ENCODE results near the gene IRS1. TPM values are rescaled to one million over a fixed set of nuclear protein-coding genes. Genes with fewer than 3 reads are reported as not detected.
"Not testable (repeated sequence)": the region's sequence is repeated elsewhere in the genome, so short reads cannot be mapped to it uniquely, and the experiment has no call there.

The IRS1 gene
- total RNA-seq, 2 experiments from 2014 or later, result 2.0 to 2.1 TPM

DNA sequence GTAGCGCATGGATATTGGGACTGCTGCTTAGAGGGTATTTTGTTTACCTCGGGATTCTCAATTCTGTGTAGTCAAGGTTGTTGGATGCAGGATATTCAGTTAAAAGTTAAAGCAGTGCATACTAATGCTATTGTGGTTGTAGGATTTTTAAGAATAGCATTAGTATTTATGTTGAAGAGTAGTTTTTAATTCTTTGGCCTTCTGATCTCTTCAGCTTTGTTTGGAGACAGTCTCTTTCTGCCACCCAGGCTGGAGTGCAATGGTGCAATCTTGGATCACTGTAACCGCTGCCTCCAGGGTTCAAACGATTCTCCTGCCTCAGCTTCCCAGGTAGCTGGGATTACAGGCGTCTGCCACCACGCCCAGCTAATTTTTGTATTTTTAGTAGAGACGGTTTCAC lies 37.7 kb upstream of the IRS1 start:
- CTCF ChIA-PET, result interaction anchor here (1.5 kb wide), 1 partner anchor 35 kb away, joined by 4 read pairs; no protein-coding TSS in a partner anchor
- peak overlapping the region; percentile 92 for H3K4me3 Mint-ChIP-seq
- H3K4me1 Mint-ChIP-seq (ENCODE audit: low read depth), result peaks cover 62% of the 10 kb centered on the region
- H3K27ac Mint-ChIP-seq, result peak overlapping the region; percentile 99
- POLR2A ChIA-PET, result interaction anchor here (3.5 kb wide), 1 partner anchor 36 kb away, joined by 16 read pairs; no protein-coding TSS in a partner anchor
- no peak for DNase-seq
- H3K27me3 Mint-ChIP-seq, result no peaks in the 10 kb centered on the region
- H3K9me3 Mint-ChIP-seq, result no peaks in the 10 kb centered on the region
- intact Hi-C loops (cut with micrococcal nuclease), result loop anchor here (2.0 to 10.0 kb wide), 8 partner anchors 157 to 1910 kb away; partner anchors contain the start of genes CCL20 and DOCK10
- peaks cover 31% of the 10 kb centered on the region for H3K36me3 Mint-ChIP-seq

DNA sequence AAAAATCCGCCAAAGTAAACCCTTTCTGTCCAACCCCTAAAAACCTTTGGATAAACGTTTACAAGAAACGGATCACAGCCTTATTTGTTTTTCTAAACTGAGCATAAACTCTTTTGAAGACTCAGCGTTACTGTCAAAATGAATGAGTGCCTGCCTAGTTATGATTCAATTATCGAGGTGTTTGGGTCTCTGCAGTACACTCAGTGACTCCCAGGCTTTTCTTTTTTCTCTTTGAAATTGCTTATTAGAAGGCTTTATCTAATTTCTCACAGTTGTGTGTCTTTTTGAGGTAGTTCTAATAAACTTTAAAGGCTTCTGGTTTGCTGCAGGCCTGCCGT lies 36.9 kb upstream of the IRS1 start:
- peak overlapping the region; percentile 92 for H3K4me3 Mint-ChIP-seq
- intact Hi-C loops (cut with micrococcal nuclease), result loop anchor here (1.0 to 10.0 kb wide), 12 partner anchors 37 to 1909 kb away; partner anchors contain the start of genes CCL20, DOCK10 and IRS1
- peaks cover 58% of the 10 kb centered on the region for H3K4me1 Mint-ChIP-seq (ENCODE audit: low read depth)
- ChIA-PET CTCF (interaction anchor here (2.5 kb wide), 1 partner anchor 34 kb away, joined by 13 read pairs; no protein-coding TSS in a partner anchor), POLR2A (interaction anchor here (1.5 to 3.5 kb wide), 4 partner anchors 9 to 1794 kb away, joined by 4 to 16 read pairs (median 8); partner anchors contain the start of genes DOCK10 and IRS1)
- peak overlapping the region; percentile 99 for H3K27ac Mint-ChIP-seq
- no peak for DNase-seq
- no peaks in the 10 kb centered on the region for H3K9me3 Mint-ChIP-seq
- H3K36me3 Mint-ChIP-seq, result peaks cover 28% of the 10 kb centered on the region
- H3K27me3 Mint-ChIP-seq, result no peaks in the 10 kb centered on the region

DNA sequence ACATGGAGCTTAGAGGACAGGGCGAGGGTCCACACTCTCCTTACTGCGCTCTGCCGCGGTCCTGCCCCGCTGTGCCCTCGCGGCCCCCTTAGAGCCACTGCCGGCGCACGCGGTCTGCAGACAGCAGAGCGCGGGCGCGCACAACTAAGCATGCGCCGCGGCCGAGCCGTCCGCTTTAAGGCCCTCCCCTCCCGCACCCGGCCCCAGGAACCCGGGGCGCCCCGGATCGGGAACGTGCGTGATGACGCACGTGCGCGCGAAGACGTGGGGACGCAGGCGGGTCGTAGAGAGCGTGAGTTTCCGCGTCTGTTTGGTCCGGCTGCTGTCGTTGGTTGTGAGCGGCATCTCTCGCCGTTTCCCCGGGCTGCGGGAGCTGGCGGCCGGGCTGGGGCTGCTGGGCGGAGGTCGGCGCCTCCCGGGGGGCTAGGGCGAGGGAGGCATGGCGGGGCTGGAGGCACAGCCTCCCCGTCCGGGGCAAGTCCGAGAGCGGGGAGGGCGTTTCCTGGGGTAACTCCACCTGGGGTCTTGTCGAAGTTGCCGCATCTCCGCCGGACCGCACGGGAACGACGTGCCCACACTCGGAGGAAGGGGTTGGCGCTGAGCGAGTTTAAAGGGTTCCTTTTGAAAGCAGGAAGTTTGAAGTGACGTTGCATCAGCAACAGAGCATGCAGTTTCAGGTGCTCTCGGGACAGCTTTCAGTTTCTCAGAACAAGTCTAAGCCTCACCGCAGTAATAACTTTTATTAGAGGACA lies 36.4 kb upstream of the IRS1 start, which contains the start of gene RHBDD1:
Gene RHBDD1 (plus strand): TSS at position 259 of the 752 bp plus-strand sequence. CDS start 28,640 bp downstream, outside the sequence.
- Mint-ChIP-seq H3K27ac (peak within 1 kb of the TSS; percentile 99), H3K27me3 (no peaks in the 10 kb centered on the region), H3K4me1 (ENCODE audit: low read depth) (peaks cover 56% of the 10 kb centered on the region), H3K9me3 (no peaks in the 10 kb centered on the region), H3K4me3 (peak within 1 kb of the TSS; percentile 92), H3K36me3 (peaks cover 30% of the 10 kb centered on the region)
- ChIA-PET CTCF (interaction anchor here (1.0 to 2.5 kb wide), 3 partner anchors 34 to 947 kb away, joined by 3 to 13 read pairs (median 3); no protein-coding TSS in a partner anchor), POLR2A (interaction anchor here (0.7 to 3.5 kb wide), 8 partner anchors 8 to 1794 kb away, joined by 3 to 16 read pairs (median 4); partner anchors contain the start of genes DOCK10 and IRS1)
- intact Hi-C loops (cut with micrococcal nuclease), result loop anchor here (1.0 to 10.0 kb wide), 13 partner anchors 37 to 1909 kb away; partner anchors contain the start of genes CCL20, DOCK10 and IRS1
- DNase-seq, result peak; percentile 96

DNA sequence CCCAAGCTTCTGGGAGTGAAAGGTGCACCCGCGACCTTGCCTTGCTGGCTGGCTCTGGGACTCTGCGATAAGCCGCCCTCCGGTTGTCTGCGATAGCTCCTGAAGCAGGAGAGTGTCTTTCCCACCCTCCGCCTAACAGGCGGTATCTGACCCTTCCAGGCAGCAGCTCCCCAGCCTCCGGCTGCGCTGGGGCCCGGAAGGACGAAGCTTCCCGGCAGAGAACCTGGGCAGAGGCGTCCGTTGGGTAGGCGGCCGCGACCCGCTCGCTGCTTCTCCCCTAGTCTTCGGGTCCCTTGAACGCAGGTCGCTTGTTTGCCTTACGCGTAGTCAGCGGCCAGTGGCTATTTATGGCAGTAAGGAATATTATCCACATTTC lies 35.8 kb upstream of the IRS1 start:
- intact Hi-C loops (cut with micrococcal nuclease), result loop anchor here (1.0 to 10.0 kb wide), 7 partner anchors 69 to 1908 kb away; partner anchors contain the start of genes CCL20 and DOCK10
- Mint-ChIP-seq H3K27ac (peak overlapping the region; percentile 99), H3K9me3 (no peaks in the 10 kb centered on the region), H3K4me1 (ENCODE audit: low read depth) (peaks cover 55% of the 10 kb centered on the region), H3K4me3 (peak overlapping the region; percentile 92), H3K27me3 (no peaks in the 10 kb centered on the region), H3K36me3 (peaks cover 30% of the 10 kb centered on the region)
- DNase-seq, result no peak
- ChIA-PET POLR2A (interaction anchor here (0.7 to 3.5 kb wide), 8 partner anchors 8 to 1793 kb away, joined by 3 to 16 read pairs (median 4); partner anchors contain the start of genes DOCK10 and IRS1), CTCF (interaction anchor here (0.7 to 2.5 kb wide), 5 partner anchors 11 to 946 kb away, joined by 3 to 13 read pairs (median 3); partner anchors contain the start of gene IRS1)

- CTCF ChIA-PET, result interaction anchor here (0.7 to 2.5 kb wide), 6 partner anchors 10 to 946 kb away, joined by 3 to 13 read pairs (median 3); partner anchors contain the start of gene IRS1
- H3K27me3 Mint-ChIP-seq, H3K9me3 Mint-ChIP-seq: not testable (repeated sequence)
- peak; percentile 9 for DNase-seq
- Mint-ChIP-seq H3K4me1 (ENCODE audit: low read depth) (peaks cover 55% of the 10 kb centered on the region), H3K27ac (peak overlapping the region; percentile 99), H3K36me3 (peaks cover 26% of the 10 kb centered on the region), H3K4me3 (peak overlapping the region; percentile 92)
- intact Hi-C loops (cut with micrococcal nuclease), result loop anchor here (1.0 to 10.0 kb wide), 7 partner anchors 69 to 1908 kb away; partner anchors contain the start of genes CCL20 and DOCK10
- POLR2A ChIA-PET, result interaction anchor here (0.7 to 3.5 kb wide), 6 partner anchors 14 to 1793 kb away, joined by 3 to 16 read pairs (median 4); partner anchors contain the start of genes DOCK10 and IRS1
Measured at GRCh38 chr2:226834880-226835279, 35.3 kb upstream of the IRS1 start.

- H3K9me3 Mint-ChIP-seq, result no peaks in the 10 kb centered on the region
- DNase-seq, result no peak
- ChIA-PET CTCF (no interaction called here), POLR2A (no interaction called here)
- intact Hi-C loops (cut with micrococcal nuclease), result loop anchor here (10.0 kb wide), 3 partner anchors 407 to 983 kb away; partner anchors contain the start of gene CCL20
- H3K4me1 Mint-ChIP-seq (ENCODE audit: low read depth), result peaks cover 38% of the 10 kb centered on the region
- no peak overlapping the region for H3K4me3 Mint-ChIP-seq
- H3K27me3 Mint-ChIP-seq, result no peaks in the 10 kb centered on the region
- H3K27ac Mint-ChIP-seq, result no peak overlapping the region
- peaks cover 21% of the 10 kb centered on the region for H3K36me3 Mint-ChIP-seq
Measured at GRCh38 chr2:226832061-226832460, 32.4 kb upstream of the IRS1 start.

DNA sequence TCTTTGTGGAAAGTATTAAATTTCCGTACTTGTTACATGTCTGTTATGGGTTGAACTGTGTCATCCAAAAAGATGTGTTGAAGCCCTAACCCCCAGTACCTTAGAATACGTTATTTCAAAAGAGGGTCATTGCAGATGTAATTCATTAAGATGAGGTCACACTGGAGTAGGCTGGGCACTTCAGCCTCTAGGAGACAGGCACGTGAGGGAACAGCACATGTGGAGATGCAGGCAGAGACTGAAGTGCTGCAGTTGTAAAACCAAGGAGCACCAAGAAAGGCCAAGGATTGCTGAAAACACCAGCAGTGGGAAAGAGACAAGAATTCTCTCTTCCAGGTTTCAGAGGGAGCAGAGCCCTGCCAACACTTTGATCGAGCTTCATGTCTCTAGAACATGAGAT lies 31.6 kb upstream of the IRS1 start:
- no peaks in the 10 kb centered on the region for H3K9me3 Mint-ChIP-seq
- intact Hi-C loops (cut with micrococcal nuclease), result loop anchor here (10.0 kb wide), 3 partner anchors 406 to 984 kb away; partner anchors contain the start of gene CCL20
- CTCF ChIA-PET, result interaction anchor here (1.5 kb wide), 1 partner anchor 28 kb away, joined by 4 read pairs; no protein-coding TSS in a partner anchor
- no peaks in the 10 kb centered on the region for H3K27me3 Mint-ChIP-seq
- H3K4me1 Mint-ChIP-seq (ENCODE audit: low read depth), result peaks cover 35% of the 10 kb centered on the region
- POLR2A ChIA-PET, result no interaction called here
- DNase-seq, result no peak
- no peak overlapping the region for H3K27ac Mint-ChIP-seq
- no peak overlapping the region for H3K4me3 Mint-ChIP-seq
- peaks cover 21% of the 10 kb centered on the region for H3K36me3 Mint-ChIP-seq

DNA sequence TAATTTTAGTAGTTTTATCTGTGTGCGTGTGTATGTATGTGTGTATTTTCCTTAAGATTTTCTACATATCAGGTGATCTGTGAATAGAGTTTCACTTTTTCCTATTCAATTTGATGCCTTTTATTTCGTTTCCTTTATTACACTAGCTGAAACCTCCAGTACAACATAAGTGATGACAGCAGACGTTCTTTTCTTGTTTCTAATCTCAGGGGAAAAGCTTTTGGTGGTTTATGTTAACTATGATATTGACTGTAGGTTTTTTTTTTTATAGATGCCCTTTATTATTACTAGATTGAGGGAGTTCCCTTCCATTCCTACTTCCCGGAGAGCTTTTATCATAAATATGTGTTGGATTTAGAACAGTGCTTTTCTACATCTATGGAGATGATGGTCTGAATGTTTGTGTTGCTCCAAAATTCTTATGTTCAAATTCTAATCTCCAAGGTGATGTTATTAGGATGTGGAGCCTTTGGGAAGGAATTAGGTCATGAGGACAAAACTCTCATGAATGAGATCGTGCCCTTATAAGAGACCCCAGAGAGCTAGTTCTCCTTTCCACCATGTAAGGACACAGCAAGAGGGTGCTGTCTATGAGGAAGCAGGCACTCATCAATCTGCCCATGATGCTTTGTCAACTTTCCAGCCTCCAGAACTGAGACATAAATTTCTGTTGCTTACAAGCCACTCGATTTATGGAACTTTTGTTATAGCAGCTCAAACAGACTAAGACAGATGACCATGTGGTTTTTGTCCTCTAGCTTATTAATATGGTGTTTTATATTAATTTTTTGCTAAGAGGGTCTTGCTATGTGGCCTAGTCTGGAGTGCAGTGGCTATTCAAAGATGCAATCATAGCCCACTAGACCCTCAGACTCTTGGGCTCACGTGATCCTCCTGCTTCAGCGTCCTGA lies 30.4 kb upstream of the IRS1 start:
- H3K9me3 Mint-ChIP-seq, result no peaks in the 10 kb centered on the region
- no peak overlapping the region for H3K4me3 Mint-ChIP-seq
- H3K27me3 Mint-ChIP-seq, result no peaks in the 10 kb centered on the region
- H3K27ac Mint-ChIP-seq, result no peak overlapping the region
- intact Hi-C loops (cut with micrococcal nuclease), result loop anchor here (10.0 kb wide), 3 partner anchors 405 to 985 kb away; partner anchors contain the start of gene CCL20
- peaks cover 35% of the 10 kb centered on the region for H3K4me1 Mint-ChIP-seq (ENCODE audit: low read depth)
- CTCF ChIA-PET, result interaction anchor here (1.2 to 1.5 kb wide), 2 partner anchors 27 to 30 kb away, joined by 4 read pairs; no protein-coding TSS in a partner anchor
- POLR2A ChIA-PET, result no interaction called here
- peaks cover 21% of the 10 kb centered on the region for H3K36me3 Mint-ChIP-seq
- DNase-seq, result no peak

DNA sequence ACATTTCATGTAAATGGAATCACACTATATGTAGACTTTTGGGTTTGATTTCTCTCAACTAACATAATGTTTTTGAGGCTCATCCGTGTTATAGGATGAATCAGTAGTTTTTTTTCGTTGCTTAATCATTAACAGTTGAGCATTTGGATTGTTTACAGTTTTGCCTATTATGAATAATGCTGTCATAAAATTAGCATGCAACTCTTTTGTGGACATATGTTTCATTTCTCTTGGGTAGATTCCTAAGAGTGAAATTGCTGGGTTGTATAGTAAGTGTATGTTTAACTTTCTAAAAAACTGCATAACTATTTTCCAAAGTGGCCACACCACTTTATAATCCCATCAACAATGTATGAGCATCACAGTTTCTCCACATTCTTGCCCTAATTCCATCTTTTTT lies 28.6 kb upstream of the IRS1 start:
- H3K27me3 Mint-ChIP-seq, result no peaks in the 10 kb centered on the region
- POLR2A ChIA-PET, result interaction anchor here (1.1 kb wide), 1 partner anchor 8 kb away, joined by 4 read pairs; the partner anchor contains the start of gene RHBDD1
- CTCF ChIA-PET, result interaction anchor here (0.5 to 0.8 kb wide), 2 partner anchors 26 to 803 kb away, joined by 3 to 4 read pairs; no protein-coding TSS in a partner anchor
- no peak overlapping the region for H3K4me3 Mint-ChIP-seq
- no peak overlapping the region for H3K27ac Mint-ChIP-seq
- peaks cover 13% of the 10 kb centered on the region for H3K36me3 Mint-ChIP-seq
- peaks cover 24% of the 10 kb centered on the region for H3K4me1 Mint-ChIP-seq (ENCODE audit: low read depth)
- intact Hi-C loops (cut with micrococcal nuclease), result no loop called here
- H3K9me3 Mint-ChIP-seq, result peaks cover 3% of the 10 kb centered on the region
- no peak for DNase-seq

GRCh38 chr2:226825056-226825455 lies 25.4 kb upstream of the IRS1 start:
- no peak overlapping the region for H3K27ac Mint-ChIP-seq
- peaks cover 6% of the 10 kb centered on the region for H3K4me1 Mint-ChIP-seq (ENCODE audit: low read depth)
- no peaks in the 10 kb centered on the region for H3K27me3 Mint-ChIP-seq
- no peak for DNase-seq
- ChIA-PET CTCF (interaction anchor here (0.9 to 1.3 kb wide), 3 partner anchors 10 to 26 kb away, joined by 3 to 5 read pairs (median 4); partner anchors contain the start of gene IRS1), POLR2A (no interaction called here)
- no peaks in the 10 kb centered on the region for H3K36me3 Mint-ChIP-seq
- H3K9me3 Mint-ChIP-seq, result peaks cover 3% of the 10 kb centered on the region
- intact Hi-C loops (cut with micrococcal nuclease), result no loop called here
- no peak overlapping the region for H3K4me3 Mint-ChIP-seq

DNA sequence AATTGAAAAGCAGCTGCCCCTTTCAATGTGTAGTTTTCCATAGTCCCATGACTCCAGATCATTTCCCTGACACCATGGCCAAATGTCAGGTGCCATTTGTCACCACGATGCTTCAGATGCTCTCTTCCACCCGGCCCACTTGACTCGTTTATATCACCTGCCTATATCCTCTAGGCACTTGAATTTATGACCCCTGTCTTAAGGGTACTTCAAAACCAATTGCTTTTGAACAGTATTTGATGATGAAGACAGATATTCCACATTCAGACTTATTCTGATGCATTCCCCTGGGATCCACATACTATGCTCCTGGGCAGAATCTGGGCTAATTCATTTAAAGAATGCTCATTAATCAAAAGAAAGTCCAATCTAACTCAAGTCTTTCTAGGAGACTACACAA lies 19.3 kb upstream of the IRS1 start:
- CTCF ChIA-PET, result no interaction called here
- DNase-seq, result no peak
- Mint-ChIP-seq H3K36me3 (no peaks in the 10 kb centered on the region), H3K4me1 (ENCODE audit: low read depth) (no peaks in the 10 kb centered on the region), H3K4me3 (no peak overlapping the region), H3K9me3 (peaks cover 3% of the 10 kb centered on the region), H3K27me3 (peaks cover 6% of the 10 kb centered on the region), H3K27ac (no peak overlapping the region)
- POLR2A ChIA-PET, result no interaction called here
- intact Hi-C loops (cut with micrococcal nuclease), result no loop called here

Measured in activated CD4-positive, alpha-beta memory T cell treated with anti-CD3 and anti-CD28 coated beads for 36 hours (primary cell).